ENCODE measurements around the gene ZBTB46.

Gene ZBTB46

DNA sequence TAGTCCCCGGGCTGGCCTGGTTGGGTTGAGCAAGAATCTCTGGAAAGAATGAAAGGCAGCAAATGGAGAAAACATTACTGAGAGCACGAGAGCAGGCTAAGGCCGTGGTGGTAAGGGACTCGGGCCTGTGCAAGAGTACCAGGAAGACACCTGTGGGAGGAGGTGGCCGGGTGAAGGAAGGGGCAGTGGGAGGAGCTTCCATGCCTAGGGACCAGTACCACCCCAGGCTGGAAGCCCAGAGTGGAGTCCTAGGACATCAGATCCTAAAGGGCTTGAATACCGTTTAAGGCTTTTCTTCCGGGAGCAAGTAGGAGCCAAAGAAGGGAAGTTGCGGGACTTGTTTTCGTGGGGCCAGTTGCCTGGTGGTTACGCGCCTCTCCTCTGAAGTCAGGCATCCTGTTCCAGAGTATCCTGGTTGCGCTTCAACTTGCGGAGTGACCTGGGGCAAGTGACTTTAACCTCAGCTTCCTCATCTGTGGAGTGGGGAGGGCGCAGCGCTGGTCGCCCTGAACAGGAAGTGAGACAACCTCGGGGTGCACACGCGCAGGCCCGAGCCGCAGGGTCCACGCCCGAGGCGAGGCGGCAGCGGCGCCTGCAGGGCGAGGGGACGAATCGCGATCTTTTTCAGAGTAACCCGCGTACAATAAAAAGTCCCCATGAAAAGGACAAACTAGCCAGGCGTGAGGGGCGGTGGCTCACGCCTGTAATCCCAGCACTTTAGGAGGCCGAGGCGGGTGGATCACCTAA is 32.9 kb upstream of the ZBTB46 start:
- H3K36me3 Mint-ChIP-seq (ENCODE audit: insufficient read depth) = peaks cover 24% of the 10 kb centered on the region
- no peaks in the 10 kb centered on the region for H3K27me3 Mint-ChIP-seq
- ATAC-seq (replicated peaks; ENCODE audit: extremely low read depth, poor library complexity, severe bottlenecking) (peak; percentile 73), DNase-seq (ENCODE audit: low spot score in 2 of 2) (peak; percentile 56 to 68)
- peak overlapping the region; percentile 89 for H3K4me3 Mint-ChIP-seq
- H3K27ac Mint-ChIP-seq (ENCODE audit: low read depth) = peak overlapping the region; percentile 88
- peaks cover 41% of the 10 kb centered on the region for H3K4me1 Mint-ChIP-seq
- no peaks in the 10 kb centered on the region for H3K9me3 Mint-ChIP-seq

DNA sequence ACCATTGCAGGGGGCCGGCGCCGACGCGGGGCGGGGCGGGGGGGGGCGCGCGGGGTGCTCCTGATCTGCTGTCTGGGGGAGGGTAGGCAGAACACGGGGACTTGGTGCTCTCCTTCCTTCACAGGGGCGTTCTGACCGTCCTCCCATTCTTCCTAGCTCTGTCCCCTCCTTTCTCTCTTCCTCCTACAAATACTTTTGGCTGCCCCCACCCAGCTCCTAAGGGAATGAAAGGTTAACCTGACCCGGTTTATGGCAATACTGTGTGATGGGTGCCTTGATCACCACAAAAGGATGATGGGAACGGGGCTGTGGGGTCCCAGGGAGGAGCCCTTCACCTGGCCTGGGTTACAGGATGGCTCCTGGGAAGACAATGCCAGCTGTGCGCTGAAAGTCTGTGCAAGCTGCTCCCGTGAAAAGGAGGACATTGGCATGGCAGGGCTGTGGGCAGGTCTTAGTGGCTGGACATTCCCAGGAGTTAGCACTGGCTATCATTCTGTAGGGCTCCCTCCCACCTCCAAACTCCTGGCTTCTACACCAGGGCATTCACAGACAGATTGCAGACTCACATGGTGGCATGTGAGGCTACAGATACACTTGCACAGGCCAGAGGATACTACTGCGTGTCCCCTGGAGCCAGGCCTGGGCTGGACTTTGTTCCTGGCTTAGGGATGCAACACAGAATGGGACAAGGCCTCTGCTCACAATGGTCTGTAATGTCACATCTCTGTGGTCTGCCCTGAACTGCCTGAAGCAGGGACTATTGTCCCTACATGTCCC is 32.1 kb upstream of the ZBTB46 start:
- Mint-ChIP-seq H3K27ac (ENCODE audit: low read depth) (peak overlapping the region; percentile 88), H3K4me1 (peaks cover 46% of the 10 kb centered on the region), H3K9me3 (no peaks in the 10 kb centered on the region), H3K27me3 (no peaks in the 10 kb centered on the region), H3K36me3 (ENCODE audit: insufficient read depth) (peaks cover 19% of the 10 kb centered on the region), H3K4me3 (peak overlapping the region; percentile 89)
- DNase-seq (ENCODE audit: low spot score in 2 of 2) = no peak
- ATAC-seq (replicated peaks; ENCODE audit: extremely low read depth, poor library complexity, severe bottlenecking) = no peak

DNA sequence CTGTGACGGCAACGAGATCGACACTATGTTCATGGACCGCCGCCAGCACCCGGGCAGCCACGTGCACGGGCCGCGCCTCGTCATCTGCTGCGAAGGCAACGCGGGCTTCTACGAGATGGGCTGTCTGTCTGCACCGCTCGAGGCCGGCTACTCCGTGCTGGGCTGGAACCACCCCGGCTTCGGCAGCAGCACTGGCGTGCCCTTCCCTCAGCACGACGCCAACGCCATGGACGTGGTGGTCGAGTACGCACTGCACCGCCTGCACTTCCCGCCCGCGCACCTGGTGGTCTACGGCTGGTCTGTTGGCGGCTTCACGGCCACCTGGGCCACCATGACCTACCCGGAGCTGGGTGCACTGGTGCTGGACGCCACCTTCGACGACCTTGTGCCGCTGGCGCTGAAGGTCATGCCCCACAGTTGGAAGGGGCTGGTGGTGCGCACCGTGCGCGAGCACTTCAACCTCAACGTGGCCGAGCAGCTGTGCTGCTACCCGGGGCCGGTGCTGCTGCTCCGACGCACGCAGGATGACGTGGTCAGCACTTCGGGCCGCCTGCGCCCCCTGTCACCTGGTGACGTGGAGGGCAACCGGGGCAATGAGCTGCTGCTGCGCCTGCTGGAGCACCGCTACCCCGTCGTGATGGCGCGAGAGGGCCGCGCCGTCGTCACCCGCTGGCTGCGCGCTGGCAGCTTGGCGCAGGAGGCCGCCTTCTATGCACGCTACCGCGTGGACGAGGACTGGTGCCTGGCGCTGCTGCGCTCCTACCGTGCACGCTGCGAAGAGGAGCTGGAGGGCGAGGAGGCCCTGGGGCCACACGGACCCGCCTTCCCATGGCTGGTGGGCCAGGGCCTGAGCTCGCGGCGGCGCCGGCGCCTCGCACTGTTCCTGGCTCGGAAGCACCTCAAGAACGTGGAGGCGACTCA is 31.2 kb upstream of the ZBTB46 start:
- Mint-ChIP-seq H3K4me1 (peaks cover 47% of the 10 kb centered on the region), H3K9me3 (no peaks in the 10 kb centered on the region), H3K27ac (ENCODE audit: low read depth) (no peak overlapping the region), H3K27me3 (no peaks in the 10 kb centered on the region), H3K4me3 (no peak overlapping the region), H3K36me3 (ENCODE audit: insufficient read depth) (peaks cover 16% of the 10 kb centered on the region)
- DNase-seq (ENCODE audit: low spot score in 2 of 2) (no peak), ATAC-seq (replicated peaks; ENCODE audit: extremely low read depth, poor library complexity, severe bottlenecking) (no peak)

DNA sequence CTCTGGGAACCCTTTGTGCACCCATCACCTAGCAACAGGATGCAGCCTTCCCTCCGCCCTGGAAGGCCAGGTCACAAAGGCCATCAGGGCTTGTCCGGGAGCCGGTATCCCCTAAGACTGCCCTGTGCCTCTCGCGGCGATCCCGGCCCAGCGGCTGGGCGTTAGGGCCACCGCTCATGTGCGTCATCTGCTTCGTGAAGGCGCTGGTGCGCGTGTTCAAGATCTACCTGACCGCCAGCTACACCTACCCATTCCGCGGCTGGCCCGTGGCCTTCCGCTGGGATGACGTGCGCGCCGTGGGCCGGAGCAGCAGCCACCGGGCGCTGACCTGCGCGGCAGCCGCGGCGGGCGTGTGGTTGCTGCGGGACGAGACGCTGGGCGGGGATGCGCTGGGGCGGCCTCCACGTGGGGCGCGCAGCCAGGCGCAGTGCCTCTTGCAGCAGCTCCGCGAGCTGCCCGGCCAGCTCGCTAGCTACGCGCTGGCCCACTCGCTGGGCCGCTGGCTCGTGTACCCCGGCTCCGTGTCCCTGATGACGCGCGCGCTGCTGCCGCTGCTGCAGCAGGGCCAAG is 30.4 kb upstream of the ZBTB46 start, which contains the start of gene ABHD16B:
Gene ABHD16B, plus strand, starts transcription at position 134 of the 570 bp plus-strand sequence. Its CDS starts 43 bp downstream, at position 177.
- ATAC-seq (replicated peaks; ENCODE audit: extremely low read depth, poor library complexity, severe bottlenecking) = no peak
- peaks cover 14% of the 10 kb centered on the region for H3K36me3 Mint-ChIP-seq (ENCODE audit: insufficient read depth)

DNA sequence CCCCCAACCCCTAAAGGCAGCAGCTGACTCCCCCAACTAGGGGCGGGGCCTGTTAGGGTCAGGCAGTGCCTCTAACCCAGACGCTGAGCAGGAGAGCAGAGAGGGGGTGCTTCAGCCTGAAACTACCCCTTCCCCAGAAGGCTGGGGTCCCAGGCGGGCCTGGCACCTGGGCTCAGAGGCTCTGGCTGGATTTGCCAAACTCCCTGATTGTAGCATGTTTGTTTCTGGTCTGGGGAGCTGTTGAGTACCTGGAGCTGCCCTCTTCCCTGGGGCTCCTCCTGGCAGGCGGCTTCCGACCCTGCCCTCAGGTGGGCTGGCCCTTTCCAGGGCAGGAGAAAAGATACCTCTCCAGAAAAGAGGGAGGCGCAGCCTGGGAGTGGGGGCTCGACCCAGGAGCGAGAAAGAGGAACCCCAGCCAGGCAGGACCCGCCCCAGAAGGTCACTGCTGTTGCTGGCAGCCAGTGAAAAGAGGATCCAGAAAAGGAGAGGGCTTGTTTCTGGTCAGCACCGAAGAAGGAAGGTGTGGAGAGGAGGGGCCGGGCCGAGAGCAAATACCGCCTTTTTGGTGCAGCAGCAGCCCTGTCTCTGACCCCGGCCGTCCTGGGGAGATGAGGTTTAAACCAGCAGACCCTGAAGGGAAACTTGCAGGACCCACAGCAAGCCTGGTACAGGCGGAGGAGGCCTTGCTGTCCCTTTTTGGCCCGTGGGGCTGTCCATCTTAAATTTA is 29.4 kb upstream of the ZBTB46 start:
- ATAC-seq (replicated peaks; ENCODE audit: extremely low read depth, poor library complexity, severe bottlenecking) = no peak
- H3K27ac Mint-ChIP-seq (ENCODE audit: low read depth) = peak overlapping the region; percentile 68
- H3K36me3 Mint-ChIP-seq (ENCODE audit: insufficient read depth) = peaks cover 12% of the 10 kb centered on the region
- no peaks in the 10 kb centered on the region for H3K27me3 Mint-ChIP-seq
- no peaks in the 10 kb centered on the region for H3K9me3 Mint-ChIP-seq
- H3K4me3 Mint-ChIP-seq = no peak overlapping the region
- H3K4me1 Mint-ChIP-seq = peaks cover 39% of the 10 kb centered on the region
- no peak for DNase-seq (ENCODE audit: low spot score in 2 of 2)

More for the DNA sequence above, 30.4 kb upstream of the ZBTB46 start, which contains the start of gene ABHD16B:
- H3K27me3 Mint-ChIP-seq = no peaks in the 10 kb centered on the region
- no peaks in the 10 kb centered on the region for H3K9me3 Mint-ChIP-seq
- DNase-seq (ENCODE audit: low spot score in 2 of 2) = no peak
- H3K4me1 Mint-ChIP-seq = peaks cover 47% of the 10 kb centered on the region
- peak within 1 kb of the TSS; percentile 68 for H3K27ac Mint-ChIP-seq (ENCODE audit: low read depth)
- H3K4me3 Mint-ChIP-seq = no peak within 1 kb of the TSS

DNA sequence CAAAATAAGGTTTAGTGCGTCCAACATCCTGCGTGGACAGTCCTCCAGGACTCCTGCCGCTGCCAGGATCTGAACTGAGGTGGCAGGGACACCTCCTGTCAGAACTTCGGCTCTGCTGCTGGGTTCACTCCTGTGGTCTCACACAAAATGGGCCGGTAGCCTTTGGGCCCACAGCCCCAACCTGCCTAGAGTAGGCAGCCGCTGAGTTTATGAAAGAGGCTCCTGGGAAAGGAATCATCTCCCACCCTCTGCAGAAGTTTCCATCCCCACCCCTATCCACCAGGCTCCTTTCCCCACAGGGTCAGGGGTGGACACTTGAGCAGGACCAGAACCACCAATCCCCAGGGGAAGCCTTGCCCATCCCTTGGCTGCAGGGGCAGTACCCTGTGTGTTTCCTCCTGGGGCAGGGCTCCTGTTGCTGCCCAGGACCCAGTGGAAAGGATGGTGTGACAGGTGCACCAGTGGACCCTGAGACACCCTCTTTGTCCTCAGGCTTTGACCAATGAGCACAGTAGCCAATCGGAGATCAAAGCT is 28.2 kb upstream of the ZBTB46 start:
- H3K27me3 Mint-ChIP-seq = no peaks in the 10 kb centered on the region
- peak overlapping the region; percentile 40 for H3K4me3 Mint-ChIP-seq
- H3K9me3 Mint-ChIP-seq = no peaks in the 10 kb centered on the region
- no peak for ATAC-seq (replicated peaks; ENCODE audit: extremely low read depth, poor library complexity, severe bottlenecking)
- no peak for DNase-seq (ENCODE audit: low spot score in 2 of 2)
- H3K36me3 Mint-ChIP-seq (ENCODE audit: insufficient read depth) = peaks cover 5% of the 10 kb centered on the region
- peak overlapping the region; percentile 29 for H3K27ac Mint-ChIP-seq (ENCODE audit: low read depth)
- H3K4me1 Mint-ChIP-seq = peaks cover 30% of the 10 kb centered on the region

DNA sequence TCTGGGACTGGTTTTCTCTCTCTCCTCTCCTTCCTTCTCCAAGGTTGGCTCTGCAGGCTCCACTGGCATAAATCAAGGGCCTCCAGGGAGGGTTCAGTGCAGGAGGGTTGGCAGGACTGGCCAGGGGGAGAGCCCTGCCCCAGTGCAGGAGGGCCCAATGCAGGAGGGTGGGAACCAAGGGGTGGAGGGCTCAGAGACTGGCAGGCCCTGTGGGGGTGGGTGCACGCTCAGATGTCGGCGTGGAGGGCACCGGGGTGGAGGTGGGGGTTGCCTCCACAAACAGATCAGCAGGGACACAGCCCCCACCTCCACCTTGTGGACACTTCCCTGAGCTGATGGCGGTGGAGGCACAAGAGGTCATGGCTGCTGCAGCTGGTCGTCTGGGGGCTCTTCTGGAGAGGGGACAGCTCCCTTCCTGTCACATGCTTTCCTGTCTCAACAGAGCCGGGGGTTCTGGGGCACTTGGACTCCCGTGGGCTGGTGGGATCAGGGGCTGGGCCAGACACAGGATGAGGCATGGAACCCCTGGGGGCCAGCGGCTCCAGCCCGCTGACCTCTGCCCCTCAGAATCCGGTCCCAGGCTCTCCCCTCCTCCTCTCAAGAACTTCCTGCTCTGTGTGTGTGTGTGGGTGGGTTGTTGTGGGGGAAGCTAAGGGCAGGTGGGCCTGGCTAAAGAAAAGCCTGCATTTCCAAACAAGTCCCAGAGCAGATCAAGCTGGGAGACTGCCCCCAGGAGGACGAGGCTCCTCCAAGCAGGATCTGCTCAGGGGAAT is 27.5 kb upstream of the ZBTB46 start:
- Mint-ChIP-seq H3K36me3 (ENCODE audit: insufficient read depth) (peaks cover 2% of the 10 kb centered on the region), H3K4me1 (peaks cover 23% of the 10 kb centered on the region), H3K9me3 (no peaks in the 10 kb centered on the region), H3K27me3 (no peaks in the 10 kb centered on the region), H3K27ac (ENCODE audit: low read depth) (peak overlapping the region; percentile 29), H3K4me3 (peak overlapping the region; percentile 40)
- no peak for ATAC-seq (replicated peaks; ENCODE audit: extremely low read depth, poor library complexity, severe bottlenecking)
- no peak for DNase-seq (ENCODE audit: low spot score in 2 of 2)

DNA sequence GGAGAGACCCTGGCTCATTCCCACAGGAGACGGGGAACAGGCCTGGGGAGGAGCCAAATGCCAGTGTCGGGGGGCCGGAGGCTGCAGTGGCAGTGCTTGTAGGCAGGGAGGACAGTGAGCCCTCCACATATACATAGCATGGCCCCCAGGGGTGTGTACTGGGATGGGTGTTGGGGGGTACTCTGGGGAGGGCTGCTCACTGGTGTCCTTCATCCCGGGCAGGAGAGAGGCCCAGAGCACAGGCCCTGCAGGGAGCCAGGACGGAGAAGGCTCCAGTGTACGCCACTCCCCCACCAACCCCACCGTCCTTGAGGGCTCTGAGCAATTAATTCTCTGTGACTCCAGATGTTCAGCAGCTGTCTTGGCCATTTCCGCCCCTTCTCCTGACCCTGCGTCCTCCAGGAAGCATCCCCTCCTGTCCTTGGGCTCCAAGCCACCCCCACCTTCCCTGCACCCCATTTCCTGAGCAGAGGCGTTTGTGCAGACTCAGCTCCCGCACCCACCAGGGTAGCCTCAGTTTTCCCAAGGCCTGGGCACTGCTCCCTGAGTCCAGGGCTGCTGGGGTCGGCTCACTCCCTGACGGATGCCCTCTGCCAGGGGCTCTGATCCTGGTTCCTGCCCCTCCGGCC is 26.8 kb upstream of the ZBTB46 start:
- H3K36me3 Mint-ChIP-seq (ENCODE audit: insufficient read depth) = peaks cover 2% of the 10 kb centered on the region
- peaks cover 16% of the 10 kb centered on the region for H3K4me1 Mint-ChIP-seq
- no peak for DNase-seq (ENCODE audit: low spot score in 2 of 2)
- no peak for ATAC-seq (replicated peaks; ENCODE audit: extremely low read depth, poor library complexity, severe bottlenecking)
- H3K9me3 Mint-ChIP-seq = no peaks in the 10 kb centered on the region
- H3K27ac Mint-ChIP-seq (ENCODE audit: low read depth) = no peak overlapping the region
- H3K27me3 Mint-ChIP-seq = no peaks in the 10 kb centered on the region
- H3K4me3 Mint-ChIP-seq = peak overlapping the region; percentile 40

DNA sequence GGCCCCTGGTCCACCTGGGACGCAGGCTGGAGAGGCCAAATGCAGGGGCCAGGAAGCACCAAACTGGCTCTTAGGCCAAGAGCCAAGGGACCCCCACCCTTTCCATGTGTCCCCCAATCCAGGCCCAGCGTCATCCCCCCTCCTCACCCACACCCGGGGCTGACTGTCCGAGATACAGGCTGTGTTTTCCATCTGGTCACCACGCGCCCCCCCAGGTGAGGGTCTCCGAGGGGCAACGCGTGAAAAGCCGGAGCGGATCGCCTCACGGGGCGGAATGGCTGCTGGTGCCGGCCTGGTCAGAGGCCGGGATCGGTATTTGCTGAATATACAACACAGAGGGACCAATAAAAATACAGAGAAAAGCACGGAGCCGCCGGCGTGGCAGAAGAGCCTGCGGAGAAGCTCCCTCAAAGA is 25.0 kb upstream of the ZBTB46 start:
- Mint-ChIP-seq H3K36me3 (ENCODE audit: insufficient read depth) (peaks cover 2% of the 10 kb centered on the region), H3K27me3 (peaks cover 16% of the 10 kb centered on the region), H3K4me3 (no peak overlapping the region), H3K4me1 (peaks cover 17% of the 10 kb centered on the region), H3K27ac (ENCODE audit: low read depth) (no peak overlapping the region), H3K9me3 (no peaks in the 10 kb centered on the region)
- no peak for ATAC-seq (replicated peaks; ENCODE audit: extremely low read depth, poor library complexity, severe bottlenecking)
- no peak for DNase-seq (ENCODE audit: low spot score in 2 of 2)

DNA sequence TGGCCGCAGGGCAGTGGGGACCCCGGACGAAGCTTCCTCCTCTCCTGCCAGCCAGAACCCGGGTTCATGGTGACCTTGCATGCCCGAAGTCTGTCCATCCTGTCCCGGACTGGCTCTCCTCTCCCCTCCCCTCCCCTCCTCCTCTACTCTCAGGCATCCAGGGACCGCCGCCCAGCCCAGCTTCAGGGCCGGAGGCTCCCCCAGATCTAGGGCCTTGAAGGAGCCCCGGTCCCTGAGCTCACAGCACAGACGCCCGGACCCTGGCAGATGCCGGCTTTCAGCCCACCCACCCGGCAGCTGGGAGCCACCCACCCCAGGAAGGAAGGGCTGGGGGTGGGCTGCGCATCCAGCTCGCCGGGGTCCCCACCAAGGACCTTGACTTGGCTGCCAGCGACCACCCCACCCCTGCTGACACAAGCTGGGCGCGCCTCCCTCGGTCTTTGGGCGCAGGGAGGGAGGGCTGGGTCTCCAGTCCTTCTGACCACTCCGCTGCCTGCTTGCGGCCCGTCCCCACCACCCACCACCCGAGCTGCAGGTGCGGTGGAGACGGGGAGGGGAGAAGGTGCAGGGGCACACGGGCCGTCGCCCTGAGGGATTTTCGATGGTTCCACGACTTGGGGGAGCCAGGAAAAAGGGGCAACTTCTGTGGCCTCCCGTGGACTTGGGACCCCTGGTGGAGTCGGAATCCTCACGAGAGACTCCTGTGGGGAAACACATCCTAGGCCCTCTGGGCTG is 24.5 kb upstream of the ZBTB46 start:
- Mint-ChIP-seq H3K36me3 (ENCODE audit: insufficient read depth) (peaks cover 2% of the 10 kb centered on the region), H3K9me3 (no peaks in the 10 kb centered on the region), H3K4me3 (no peak overlapping the region), H3K27me3 (peaks cover 22% of the 10 kb centered on the region), H3K27ac (ENCODE audit: low read depth) (no peak overlapping the region), H3K4me1 (peaks cover 18% of the 10 kb centered on the region)
- ATAC-seq (replicated peaks; ENCODE audit: extremely low read depth, poor library complexity, severe bottlenecking) = no peak
- DNase-seq (ENCODE audit: low spot score in 2 of 2) = no peak
